GM19025 (cell line): ENCODE results near the gene S100A8.
"Not testable (repeated sequence)": the region's sequence is repeated elsewhere in the genome, so short reads cannot be mapped to it uniquely, and the experiment has no call there.

ENCODE experiments used
- ATAC-seq: cut with Tn5 transposase; IDR thresholded peaks from one replicate; pipeline ENCODE4 v1.9.1; 2021; ENCODE audit warnings: mild to moderate bottlenecking, low read depth, moderate library complexity; ENCODE audit not compliant: unreplicated experiment

S100A8 gene

DNA sequence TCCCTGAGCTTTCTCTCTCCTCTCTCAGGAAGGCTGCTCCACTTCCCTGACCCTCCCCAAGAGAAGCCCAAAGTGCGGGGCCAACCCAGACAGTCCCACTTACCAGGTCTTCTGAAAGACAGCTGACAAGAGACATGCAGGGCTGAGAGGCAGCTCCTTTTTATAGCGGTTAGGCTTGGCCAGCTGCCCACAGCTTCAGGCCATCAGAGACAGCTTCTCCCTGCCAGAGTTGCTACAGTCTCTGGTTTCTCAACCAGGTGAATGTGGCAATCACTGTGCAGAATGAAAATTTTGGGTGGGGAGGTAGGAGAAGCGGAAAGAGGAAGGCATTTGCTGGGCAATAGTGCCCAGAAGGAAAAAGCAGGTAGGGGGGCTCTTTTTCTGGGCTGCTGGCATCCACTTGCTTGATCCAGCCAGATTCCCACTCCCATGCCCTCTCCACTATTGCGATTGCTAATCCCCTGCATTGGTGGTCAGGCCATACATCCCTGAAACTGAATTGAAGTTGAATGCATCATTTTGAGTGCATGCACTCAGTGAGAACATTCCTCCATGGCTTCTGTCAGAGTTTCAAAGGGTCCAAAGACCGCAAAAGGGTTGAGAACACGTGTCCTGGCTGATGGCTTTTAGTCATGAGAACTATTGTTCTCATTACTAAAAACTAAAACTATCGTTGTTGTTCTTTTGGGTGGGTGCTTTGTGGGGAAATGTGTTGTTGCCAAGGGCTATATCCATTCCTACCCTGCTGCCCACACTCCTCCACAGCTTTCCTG lies at the start of gene S100A8:
Gene S100A8, minus strand, starts transcription at position 136 of the 773 bp plus-strand sequence. CDS start 538 bp downstream, outside the sequence.
- ATAC-seq, result no peak

GRCh38 chr1:153439273-153439672 lies 48.4 kb upstream of the S100A8 start:
- ATAC-seq, result no peak

- no peak for ATAC-seq
Observed at GRCh38 chr1:153438599-153438998, 47.7 kb upstream of the S100A8 start.

GRCh38 chr1:153437236-153437635 lies 46.4 kb upstream of the S100A8 start:
- no peak for ATAC-seq

DNA sequence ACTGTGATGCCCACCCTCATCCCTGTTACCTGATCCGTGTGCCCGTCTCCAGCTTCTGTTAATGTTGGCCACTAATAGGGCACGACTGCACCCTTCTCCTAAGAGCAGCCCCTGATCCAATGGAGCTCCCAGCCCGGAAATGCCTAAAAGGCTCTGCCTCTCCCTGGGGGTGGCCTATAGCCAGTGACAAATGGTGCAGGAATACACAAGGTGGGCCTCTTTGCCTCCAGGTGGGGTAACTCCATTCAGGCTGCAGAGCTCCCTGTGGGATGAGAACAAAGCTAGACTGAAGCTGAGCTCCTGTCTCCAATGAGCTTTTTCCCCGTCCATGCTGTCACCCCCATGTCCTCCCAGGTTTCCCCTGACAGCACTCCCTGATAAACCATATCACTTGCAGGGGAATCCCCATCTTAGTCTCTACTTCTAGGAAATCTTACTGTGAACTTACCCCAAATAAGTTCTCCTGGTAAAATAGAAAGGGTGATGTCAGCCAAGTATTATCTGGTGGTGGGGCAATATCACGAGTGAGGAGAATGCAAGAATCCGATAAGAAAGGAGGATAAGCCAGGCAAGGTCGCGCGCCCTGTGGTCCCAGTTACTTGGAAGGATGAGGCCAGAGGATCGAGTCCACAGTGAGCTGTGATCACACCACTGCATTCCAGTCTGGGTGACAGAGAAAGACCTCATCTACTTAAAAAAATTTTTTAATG lies 44.0 kb upstream of the S100A8 start:
- no peak for ATAC-seq

DNA sequence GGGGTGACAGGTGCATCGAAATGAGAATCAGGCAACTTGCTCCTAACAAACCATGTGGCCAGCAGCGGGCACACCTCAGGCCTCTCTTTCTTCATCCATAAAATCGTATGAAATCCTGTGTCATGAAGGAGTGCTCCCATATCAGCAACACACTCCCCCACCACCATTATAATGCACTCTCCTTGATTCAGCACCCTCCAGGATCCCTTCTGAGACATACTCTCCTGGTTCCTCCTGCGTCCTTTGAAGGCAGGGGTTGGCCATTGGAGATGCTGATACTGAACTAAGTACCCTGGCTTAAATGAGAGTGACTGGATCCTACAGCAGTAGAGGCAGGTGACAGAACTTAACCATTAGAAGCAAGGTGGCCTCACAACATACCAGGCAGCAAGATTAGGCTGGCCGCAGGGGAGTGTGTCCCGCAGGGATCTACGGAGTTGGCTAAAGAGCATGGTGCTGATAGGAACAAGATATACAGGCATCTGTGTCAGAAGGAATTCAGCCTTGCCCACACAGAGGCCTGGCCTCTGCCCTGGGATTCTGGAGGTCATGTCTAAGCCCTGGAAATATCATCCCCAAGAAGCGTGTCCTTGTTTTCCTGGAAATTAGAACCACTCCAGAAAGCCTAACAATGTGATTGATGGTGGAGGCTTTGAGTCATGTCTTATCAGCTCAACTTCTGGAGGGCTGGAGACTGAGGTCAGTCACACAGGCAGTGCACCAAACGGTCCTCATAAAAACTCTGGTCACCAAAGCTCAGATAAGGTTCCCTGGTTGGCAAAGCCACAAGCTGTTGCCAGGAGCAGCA lies 42.2 kb upstream of the S100A8 start:
- no peak for ATAC-seq

DNA sequence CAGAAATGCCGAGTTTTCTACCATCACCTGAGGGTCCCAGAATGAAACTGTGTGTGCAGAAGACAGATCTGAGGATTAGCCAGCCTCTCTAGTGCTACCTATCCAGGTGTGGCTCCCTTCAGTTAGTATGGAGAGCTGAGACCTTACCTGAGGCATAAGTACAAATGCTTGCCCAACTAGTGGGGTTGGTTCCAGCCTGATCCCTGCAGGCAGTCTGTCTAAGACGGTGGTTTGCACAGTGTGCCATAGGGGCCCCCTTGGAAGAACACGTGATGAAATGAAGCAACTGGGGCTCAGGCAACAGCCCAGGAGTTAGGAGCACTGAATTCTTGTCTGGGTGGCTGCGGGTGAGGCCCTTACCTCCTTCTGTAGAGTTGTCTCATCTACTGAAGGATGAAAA lies 41.1 kb upstream of the S100A8 start:
- ATAC-seq, result no peak

GRCh38 chr1:153431427-153431826 lies 40.6 kb upstream of the S100A8 start:
- no peak for ATAC-seq

DNA sequence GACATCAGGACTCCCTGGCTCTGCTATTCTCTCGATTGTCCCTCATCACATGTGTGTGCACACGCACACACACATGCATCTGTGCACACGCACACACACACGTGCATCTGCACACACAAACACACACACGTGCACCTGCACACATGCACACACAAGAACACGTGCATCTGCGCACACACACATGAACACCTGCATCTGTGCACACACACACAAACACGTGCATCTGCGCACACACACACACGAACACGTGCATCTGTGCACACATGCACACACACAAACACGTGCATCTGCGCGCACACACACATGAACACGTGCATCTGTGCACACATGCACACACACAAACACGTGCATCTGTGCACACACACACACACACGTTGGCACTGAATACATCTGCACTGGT lies 40.1 kb upstream of the S100A8 start:
- no peak for ATAC-seq

- ATAC-seq, result no peak
Observed at GRCh38 chr1:153430561-153430960, 39.7 kb upstream of the S100A8 start.

- ATAC-seq, result no peak
Observed at GRCh38 chr1:153430166-153430553, 39.3 kb upstream of the S100A8 start.

DNA sequence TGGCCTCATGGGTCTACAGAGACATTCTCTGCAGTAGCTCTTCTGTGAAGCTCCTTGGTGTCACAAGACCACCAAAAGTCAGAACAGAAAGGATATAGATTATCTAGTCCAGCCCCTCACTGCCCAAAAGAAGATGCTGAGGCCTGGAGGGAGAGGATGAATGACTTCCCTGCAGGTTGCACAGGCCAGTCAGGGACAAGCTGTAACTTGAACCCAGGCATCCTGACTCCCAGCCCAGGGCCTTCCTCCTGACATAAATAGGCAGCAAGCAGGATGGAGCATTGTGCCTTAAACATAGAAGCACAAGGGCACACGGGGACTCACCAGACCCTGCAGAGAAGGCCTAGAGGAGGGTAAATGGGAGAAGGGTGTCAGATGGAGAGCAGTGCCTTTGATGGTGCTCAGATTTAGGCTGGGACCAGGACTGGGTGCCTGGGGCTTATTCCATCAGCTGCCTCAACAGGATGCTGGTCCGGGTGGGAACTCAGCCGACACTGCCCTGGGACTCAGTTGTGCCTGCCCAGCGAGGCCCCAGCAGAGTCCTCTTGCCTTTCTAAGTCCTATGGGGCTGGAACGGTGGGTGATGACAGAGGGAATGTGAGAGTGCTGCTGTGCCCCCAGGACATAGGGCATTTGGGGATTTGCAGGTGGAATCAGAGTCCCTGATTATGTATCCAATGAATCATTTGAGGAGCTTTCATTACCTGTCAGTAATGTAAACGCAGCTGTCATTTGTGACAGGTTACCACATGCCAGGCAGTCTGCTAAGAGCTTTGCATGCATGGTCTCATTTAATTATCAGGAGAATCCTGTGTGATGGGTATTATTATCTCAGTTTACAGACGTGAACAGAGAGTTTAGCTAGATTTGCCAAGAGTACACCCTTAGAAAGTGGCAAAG lies 38.6 kb upstream of the S100A8 start:
- no peak for ATAC-seq

DNA sequence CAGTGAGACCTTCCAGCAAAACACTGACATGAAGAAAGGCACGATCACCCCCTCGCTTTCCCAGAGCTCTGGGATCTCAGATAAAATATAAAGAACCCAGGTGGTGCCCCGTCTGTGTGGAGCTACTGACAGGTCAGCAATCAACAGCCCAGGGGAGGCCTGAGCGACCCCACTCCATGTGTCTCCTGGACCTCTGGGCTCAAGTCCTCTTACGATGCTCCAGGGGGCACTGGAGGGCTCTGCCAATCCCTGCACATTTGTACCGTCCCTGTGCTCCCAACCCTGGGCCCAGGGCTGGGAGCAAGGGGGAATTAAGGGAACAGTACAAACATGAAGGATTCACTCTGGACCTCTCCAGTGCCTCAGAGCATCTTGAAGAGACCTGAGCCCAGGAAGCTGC lies 37.9 kb upstream of the S100A8 start:
- no peak for ATAC-seq

- ATAC-seq, result no peak
Observed at GRCh38 chr1:153428073-153428638, 37.3 kb upstream of the S100A8 start.

GRCh38 chr1:153426809-153427208 lies 35.9 kb upstream of the S100A8 start:
- ATAC-seq, result no peak

DNA sequence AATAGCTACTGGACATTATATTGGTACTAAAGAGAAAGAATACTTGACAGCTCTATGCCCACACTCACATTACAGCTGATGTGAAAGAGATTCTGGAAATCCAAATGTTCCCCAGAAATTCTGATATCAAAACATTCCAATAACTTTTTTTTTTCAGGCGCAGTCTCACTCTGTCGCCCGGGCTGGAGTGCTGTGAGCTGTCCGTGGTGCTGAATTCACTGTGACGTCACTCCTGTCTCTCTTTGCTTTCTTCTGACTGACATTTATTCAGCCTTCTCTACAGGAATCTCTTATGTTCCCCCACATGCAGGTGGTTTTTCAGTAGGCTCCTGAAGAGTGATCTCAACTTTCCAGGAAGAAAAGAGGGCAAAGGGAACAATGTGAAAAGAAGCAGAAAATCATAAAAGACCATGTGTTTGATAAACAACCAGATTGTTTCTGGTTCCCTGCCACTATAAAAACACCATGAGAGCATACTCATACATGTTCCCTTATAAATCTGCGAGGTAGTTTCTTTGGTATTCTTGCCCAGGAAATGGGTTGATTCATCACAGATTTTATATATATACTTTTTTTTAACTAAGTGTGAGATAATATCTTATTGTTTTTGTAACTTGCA lies 31.7 kb upstream of the S100A8 start:
- ATAC-seq, result no peak

DNA sequence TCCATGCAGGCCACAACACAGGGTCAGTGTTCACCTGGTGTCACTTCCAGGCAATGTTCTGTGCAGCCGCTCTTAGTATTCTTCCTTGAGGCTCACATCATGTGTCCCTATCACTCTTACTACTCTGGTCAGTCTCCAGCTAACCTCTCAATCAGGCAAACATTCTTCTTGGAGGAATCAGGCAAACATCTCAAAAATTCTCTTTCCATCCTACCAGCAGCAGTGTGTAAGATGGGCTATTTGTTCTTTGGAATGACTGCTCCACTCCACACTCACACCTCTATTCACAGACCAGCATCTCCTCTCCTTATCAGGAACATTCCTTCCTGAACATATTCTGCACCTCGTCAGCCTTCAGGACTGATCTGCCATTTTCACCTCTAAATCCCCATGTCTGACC lies 29.4 kb upstream of the S100A8 start:
- ATAC-seq, result no peak

- ATAC-seq, result not testable (repeated sequence)
Observed at GRCh38 chr1:153419436-153419793, 28.5 kb upstream of the S100A8 start.

DNA sequence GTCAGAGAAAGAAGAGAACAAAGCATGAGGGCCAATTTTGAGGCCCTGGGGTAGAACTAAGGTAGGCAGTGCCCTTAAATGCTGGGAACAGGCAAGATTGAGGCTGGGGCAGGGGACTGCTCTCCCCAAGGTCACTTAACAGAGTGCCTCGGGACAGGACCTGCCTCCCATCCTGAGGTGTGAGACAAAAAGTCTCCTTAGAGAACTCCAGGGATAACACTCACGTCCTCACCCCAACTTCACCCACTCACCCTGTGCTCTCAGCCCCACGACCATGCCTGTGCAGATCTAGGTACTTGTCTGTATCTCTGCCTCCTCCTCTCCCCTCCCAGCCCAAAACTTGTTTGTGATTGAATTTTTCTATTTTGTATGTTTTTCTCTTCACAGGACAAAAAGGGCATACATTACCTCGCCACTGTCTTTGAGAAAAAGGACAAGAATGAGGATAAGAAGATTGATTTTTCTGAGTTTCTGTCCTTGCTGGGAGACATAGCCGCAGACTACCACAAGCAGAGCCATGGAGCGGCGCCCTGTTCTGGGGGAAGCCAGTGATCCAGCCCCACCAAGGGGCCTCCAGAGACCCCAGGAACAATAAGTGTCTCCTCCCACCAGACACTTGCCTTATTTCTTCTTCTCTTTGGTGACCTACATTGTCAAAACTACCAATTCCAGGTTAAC lies 28.0 kb upstream of the S100A8 start:
- ATAC-seq, result not testable (repeated sequence)
